ENCODE measurements around the gene CTNND2.
A peak's percentile ranks its signal among the peaks of the same experiment; 100 is the strongest.

The CTNND2 gene

DNA sequence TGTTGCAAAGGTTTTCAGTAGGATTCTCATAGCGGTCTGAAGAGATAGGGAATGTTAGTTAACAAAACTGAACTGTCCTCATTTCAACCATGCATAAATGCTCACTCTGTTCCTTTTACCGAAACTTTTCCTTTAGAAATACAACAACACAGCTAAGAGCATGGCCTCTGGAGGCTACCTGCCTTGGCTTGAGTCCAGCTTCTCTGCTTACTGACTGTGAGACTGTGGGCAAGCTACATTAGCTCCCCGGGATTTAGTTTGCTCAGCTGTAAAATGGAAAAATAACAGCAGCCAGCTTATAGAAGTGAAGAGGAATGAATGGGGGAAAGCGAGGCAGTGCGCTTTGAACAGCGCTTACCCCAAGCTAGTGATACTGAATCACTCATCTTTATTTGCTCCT is 635.4 kb downstream of the CTNND2 start:
- TF ChIP-seq, protein P1, sequence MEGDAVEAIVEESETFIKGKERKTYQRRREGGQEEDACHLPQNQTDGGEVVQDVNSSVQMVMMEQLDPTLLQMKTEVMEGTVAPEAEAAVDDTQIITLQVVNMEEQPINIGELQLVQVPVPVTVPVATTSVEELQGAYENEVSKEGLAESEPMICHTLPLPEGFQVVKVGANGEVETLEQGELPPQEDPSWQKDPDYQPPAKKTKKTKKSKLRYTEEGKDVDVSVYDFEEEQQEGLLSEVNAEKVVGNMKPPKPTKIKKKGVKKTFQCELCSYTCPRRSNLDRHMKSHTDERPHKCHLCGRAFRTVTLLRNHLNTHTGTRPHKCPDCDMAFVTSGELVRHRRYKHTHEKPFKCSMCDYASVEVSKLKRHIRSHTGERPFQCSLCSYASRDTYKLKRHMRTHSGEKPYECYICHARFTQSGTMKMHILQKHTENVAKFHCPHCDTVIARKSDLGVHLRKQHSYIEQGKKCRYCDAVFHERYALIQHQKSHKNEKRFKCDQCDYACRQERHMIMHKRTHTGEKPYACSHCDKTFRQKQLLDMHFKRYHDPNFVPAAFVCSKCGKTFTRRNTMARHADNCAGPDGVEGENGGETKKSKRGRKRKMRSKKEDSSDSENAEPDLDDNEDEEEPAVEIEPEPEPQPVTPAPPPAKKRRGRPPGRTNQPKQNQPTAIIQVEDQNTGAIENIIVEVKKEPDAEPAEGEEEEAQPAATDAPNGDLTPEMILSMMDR (IDR thresholded peaks at IDR 0.05; ENCODE audit: control insufficient read depth, extremely low read depth, insufficient read depth), result no peak
- no peak for DNase-seq (ENCODE audit: low read depth)
- H3K4me3 ChIP-seq (ENCODE audit: low read depth, low read length), result no peak overlapping the region

DNA sequence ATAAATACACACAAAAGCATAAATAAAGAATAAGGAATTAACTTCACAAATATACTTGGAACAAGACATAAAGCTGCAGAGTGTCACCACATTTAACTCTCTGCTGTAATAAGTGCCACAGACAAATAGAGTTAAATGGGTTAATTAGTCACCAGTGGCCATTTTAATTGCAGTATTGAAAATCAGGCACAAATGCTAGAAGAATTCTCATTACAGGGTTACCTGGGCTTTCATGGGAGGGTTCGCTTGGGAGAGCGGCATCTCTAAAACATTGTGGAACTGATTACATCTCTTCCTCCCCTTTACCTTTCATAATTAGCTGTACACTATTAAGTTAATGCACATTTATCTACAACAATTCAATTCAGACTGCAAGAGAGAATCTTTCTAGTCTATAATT is 637.9 kb downstream of the CTNND2 start:
- H3K4me3 ChIP-seq (ENCODE audit: low read depth, low read length), result no peak overlapping the region
- no peak for DNase-seq (ENCODE audit: low read depth)
- TF ChIP-seq, protein P1 (IDR thresholded peaks at IDR 0.05; ENCODE audit: control insufficient read depth, extremely low read depth, insufficient read depth), result no peak

DNA sequence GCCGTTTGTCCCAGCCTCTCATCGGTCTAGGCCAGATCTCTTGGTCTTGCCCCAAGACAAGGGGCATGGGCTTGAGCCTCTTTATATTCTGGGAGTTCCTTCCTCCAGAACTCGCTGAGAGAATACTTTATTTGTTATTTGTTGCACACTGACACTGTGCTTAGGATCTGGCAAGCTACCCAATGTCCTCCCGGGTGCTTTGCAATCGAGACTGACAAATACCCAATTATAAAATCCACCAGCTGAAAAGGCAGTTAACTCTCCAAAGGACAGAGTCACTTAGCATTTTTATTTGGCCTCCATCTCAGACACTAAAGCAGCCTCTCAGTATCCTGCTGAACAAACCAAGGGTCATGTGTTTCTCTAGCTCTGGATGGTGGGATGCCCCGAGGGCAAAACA is 643.0 kb downstream of the CTNND2 start:
- DNase-seq (ENCODE audit: low read depth), result no peak
- TF ChIP-seq, protein P1 (IDR thresholded peaks at IDR 0.05; ENCODE audit: control insufficient read depth, extremely low read depth, insufficient read depth), result no peak
- H3K4me3 ChIP-seq (ENCODE audit: low read depth, low read length), result no peak overlapping the region

DNA sequence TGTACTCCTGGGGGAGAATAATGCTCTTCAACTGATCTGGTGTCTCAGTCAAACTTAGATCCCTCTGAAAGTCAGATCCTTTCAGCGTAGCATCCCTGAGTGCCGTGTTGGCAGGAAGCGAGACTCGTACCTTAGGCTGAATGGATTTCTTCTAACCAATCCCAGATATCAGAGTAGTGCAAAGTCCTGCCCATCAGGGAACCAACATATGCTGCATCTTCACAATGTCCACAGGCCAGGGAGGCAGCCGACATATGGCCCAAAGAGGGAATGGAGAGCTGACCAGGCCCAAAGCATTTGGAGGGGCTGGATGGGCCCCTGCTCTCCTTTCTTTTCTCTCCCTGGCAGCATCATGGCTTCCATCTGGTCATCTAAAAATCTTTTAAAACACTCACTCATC is 646.2 kb downstream of the CTNND2 start:
- TF ChIP-seq, protein P1 (IDR thresholded peaks at IDR 0.05; ENCODE audit: control insufficient read depth, extremely low read depth, insufficient read depth), result no peak
- no peak overlapping the region for H3K4me3 ChIP-seq (ENCODE audit: low read depth, low read length)
- DNase-seq (ENCODE audit: low read depth), result no peak

DNA sequence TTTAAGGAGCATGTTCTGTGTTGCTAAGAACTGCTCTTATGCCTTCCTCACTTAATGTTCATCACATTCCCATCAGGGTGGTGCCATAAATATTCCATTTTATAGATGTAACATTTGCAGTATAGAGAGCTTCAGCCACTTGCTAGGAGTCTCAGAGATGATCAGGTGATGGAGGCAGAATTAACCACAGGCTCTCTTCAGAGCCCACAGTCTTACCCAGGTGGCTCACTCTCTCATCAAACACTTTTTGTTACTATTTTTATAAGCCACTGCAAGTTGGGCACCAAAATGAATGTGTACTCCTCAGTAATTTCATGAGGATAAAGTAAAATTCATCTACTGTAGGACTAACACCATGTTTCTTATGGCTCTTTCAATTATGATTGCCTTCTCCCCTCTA is 651.7 kb downstream of the CTNND2 start:
- DNase-seq (ENCODE audit: low read depth), result no peak
- no peak overlapping the region for H3K4me3 ChIP-seq (ENCODE audit: low read depth, low read length)
- TF ChIP-seq, protein P1 (IDR thresholded peaks at IDR 0.05; ENCODE audit: control insufficient read depth, extremely low read depth, insufficient read depth), result no peak

DNA sequence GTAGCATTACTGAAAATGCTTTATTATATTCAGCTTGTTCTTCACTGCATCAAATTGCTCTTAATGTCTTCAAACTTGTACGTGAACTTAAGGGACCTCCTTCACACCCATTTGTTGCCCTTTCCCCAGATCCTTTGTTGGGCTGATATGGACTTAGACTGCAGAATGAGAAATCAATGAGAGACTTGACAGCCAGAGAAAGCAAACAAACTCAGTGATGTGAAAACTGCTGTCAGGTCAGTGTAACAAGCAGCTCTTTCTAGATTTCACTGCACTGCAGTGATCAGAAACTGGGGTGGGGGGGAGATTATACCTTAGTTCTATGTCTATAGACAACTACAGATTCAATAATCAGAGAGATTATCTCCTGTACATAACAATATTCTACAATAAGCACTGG is 652.2 kb downstream of the CTNND2 start:
- DNase-seq (ENCODE audit: low read depth), result no peak
- TF ChIP-seq, protein P1 (IDR thresholded peaks at IDR 0.05; ENCODE audit: control insufficient read depth, extremely low read depth, insufficient read depth), result no peak
- H3K4me3 ChIP-seq (ENCODE audit: low read depth, low read length), result no peak overlapping the region

DNA sequence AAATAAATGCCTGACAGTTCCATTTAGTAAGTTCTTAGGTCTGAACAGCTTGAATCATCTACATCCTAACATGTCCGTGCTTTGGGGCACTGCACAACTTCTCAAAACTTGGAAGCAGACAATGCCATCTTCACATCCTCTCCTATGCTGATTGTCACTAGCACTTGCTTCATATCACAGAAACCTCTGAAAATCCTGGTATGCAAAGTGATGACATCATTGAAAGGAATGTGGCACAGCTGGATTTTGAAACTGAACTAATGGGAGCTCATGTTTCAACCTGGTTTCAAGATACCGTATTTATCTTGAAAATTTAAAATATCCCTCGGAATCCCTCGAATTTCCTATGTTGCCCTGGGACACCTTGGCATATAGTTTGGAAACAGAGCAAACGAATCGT is 653.0 kb downstream of the CTNND2 start:
- H3K4me3 ChIP-seq (ENCODE audit: low read depth, low read length), result no peak overlapping the region
- TF ChIP-seq, protein P1 (IDR thresholded peaks at IDR 0.05; ENCODE audit: control insufficient read depth, extremely low read depth, insufficient read depth), result no peak
- peak; percentile 3 for DNase-seq (ENCODE audit: low read depth)

Measured in LNCaP clone FGC (cell line).